Endothelial cell of umbilical vein (primary cell): ENCODE results near the gene SPEM1. TPM values are rescaled to one million over a fixed set of nuclear protein-coding genes. Genes with fewer than 3 reads are reported as not detected.

Experiments
- BruUV-seq: library from RNA; stranded (reverse); fragments of 400-500 nt; replicated peaks from 2 replicates; lab custom pipeline; 2021; lab: Mats Ljungman, UMichigan
- CTCF ChIA-PET: fragments of 300-600, 350-600 bp; sonication (Branson Sonifier 250); formaldehyde crosslinking; loops from one replicate; lab custom pipeline; 2021; ENCODE audit warnings: antibody characterized with exemption, inconsistent platforms; lab: Charles Lee
- POLR2A ChIA-PET: fragments of 300-600, 350-600 bp; sonication (Branson Sonifier 250); formaldehyde crosslinking; loops from one replicate; lab custom pipeline; 2021; ENCODE audit warnings: antibody characterized with exemption, inconsistent platforms; lab: Charles Lee
- DNase-seq: peaks from one replicate; pipeline ENCODE4 v3.0.0-alpha.2; 2011; ENCODE audit warnings: low read depth, low spot score
- FAIRE-seq: peaks from 2 replicates; lab custom pipeline; 2011; peaks lifted over from hg19 to GRCh38; lab: Jason Lieb, UNC
- H2AFZ ChIP-seq: 2 replicates; pipeline ENCODE4 v1.6.0; 2012; ENCODE audit warnings: low read depth, low read length, control low read depth, inconsistent platforms
- H3K27ac ChIP-seq: 2 replicates; pipeline ENCODE4 v1.5.1; 2011; ENCODE audit warnings: low read depth, mild to moderate bottlenecking, control low read depth, low read length, moderate library complexity; ENCODE audit not compliant: insufficient read depth
- H3K27me3 ChIP-seq, 2 experiments: 2 replicates each; pipeline versions ENCODE4 v1.6.0 to v1.6.1; 2011; ENCODE audit warnings: low read length in 2 of 2, mixed read lengths in 1 of 2; ENCODE audit not compliant: control insufficient read depth in 2 of 2, insufficient read depth in 2 of 2
- H3K36me3 ChIP-seq, 2 experiments: 2 replicates in 1 of 2; 3 replicates in 1 of 2; pipeline ENCODE4 v1.5.1; 2011; ENCODE audit warnings: low read length in 2 of 2, mild to moderate bottlenecking in 1 of 2, moderate library complexity in 1 of 2; ENCODE audit not compliant: control insufficient read depth in 2 of 2, insufficient read depth in 2 of 2; ENCODE audit errors: extremely low read depth in 1 of 2
- H3K4me1 ChIP-seq: 3 replicates; pipeline ENCODE4 v1.5.1; 2011; ENCODE audit warnings: mild to moderate bottlenecking, low read length; ENCODE audit not compliant: control insufficient read depth, insufficient read depth; ENCODE audit errors: extremely low read depth
- H3K4me2 ChIP-seq: 2 replicates; pipeline ENCODE4 v1.6.1; 2011; ENCODE audit warnings: low read length, control low read depth, mixed read lengths; ENCODE audit not compliant: insufficient read depth
- H3K4me3 ChIP-seq, 3 experiments: fragments of 200-600 bp in 1 of 3; sonication (generic), shearing (Covaris generic) in 1 of 3; replicated peaks in 1 of 3; 2 replicates each; pipeline ENCODE4 v1.5.1; 2011 to 2016; ENCODE audit warnings: control low read depth in 3 of 3, low read length in 3 of 3, mild to moderate bottlenecking in 2 of 3, inconsistent platforms in 1 of 3, low read depth in 1 of 3, moderate library complexity in 1 of 3; ENCODE audit not compliant: insufficient read depth in 1 of 3
- H3K79me2 ChIP-seq: 2 replicates; pipeline ENCODE4 v1.6.0; 2012; ENCODE audit warnings: low read length, inconsistent platforms; ENCODE audit not compliant: control insufficient read depth, insufficient read depth
- H3K9ac ChIP-seq: replicated peaks from 2 replicates; pipeline ENCODE3; 2011; ENCODE audit warnings: low read length, control low read depth; ENCODE audit not compliant: insufficient read depth; ENCODE audit errors: extremely low read depth
- H3K9me1 ChIP-seq: replicated peaks from 3 replicates; pipeline ENCODE4 v1.6.0; 2011; ENCODE audit warnings: mild to moderate bottlenecking, low read length; ENCODE audit not compliant: control insufficient read depth, insufficient read depth; ENCODE audit errors: extremely low read depth
- H3K9me3 ChIP-seq: replicated peaks from 2 replicates; pipeline ENCODE4 v1.5.1; 2012; ENCODE audit warnings: low read length, inconsistent platforms; ENCODE audit not compliant: control insufficient read depth, insufficient read depth
- H4K20me1 ChIP-seq: replicated peaks from 2 replicates; pipeline ENCODE3; 2011; ENCODE audit warnings: mild to moderate bottlenecking, low read length; ENCODE audit not compliant: control insufficient read depth, insufficient read depth; ENCODE audit errors: extremely low read depth
- GATA2 ChIP-seq: IDR thresholded peaks from 2 replicates; pipeline ENCODE4 v1.7.0; 2011; ENCODE audit warnings: low read depth, mild to moderate bottlenecking, moderate library complexity, mixed read lengths, low read length; ENCODE audit not compliant: insufficient read length, insufficient read depth
- dilution Hi-C: fragments of 300-500 bp; cut with MboI; formaldehyde crosslinking; loops from one replicate; pipeline ENCODE4 v1.15.0; 2019; ENCODE audit warnings: low sequenced_read_pairs; ENCODE audit not compliant: extremely low pct_ligation_motif_present
- intact Hi-C: fragments of 100-400 bp; cut with micrococcal nuclease; formaldehyde crosslinking; loops from one replicate; pipeline ENCODE4 v1.10.0; 2022
- polyA plus RNA-seq, 4 experiments: library from polyadenylated mRNA; depleted of rRNA in 3 of 4; stranded (reverse) in 3 of 4; unstranded in 1 of 4; fragments of >200 nt; gene quantifications; 2 replicates each; pipeline versions ENCODE4 v1.2.1 to v1.2.3, GENCODE V29; 2011 to 2012; ENCODE audit warnings: missing spikeins in 1 of 4
- total RNA-seq: library from RNA; stranded (reverse); gene quantifications from 2 replicates; pipeline ENCODE4 v1.2.3, GENCODE V29; 2021
- TF ChIP-seq, protein P1 (sequence below), 2 donors: IDR thresholded peaks; 1 replicate in 1 of 2; 2 replicates in 1 of 2; pipeline ENCODE4 v1.5.1; 2011; ENCODE audit warnings: low read length in 2 of 2, mild to moderate bottlenecking in 2 of 2, moderate library complexity in 2 of 2, control low read depth in 1 of 2, inconsistent platforms in 1 of 2, low read depth in 1 of 2; ENCODE audit not compliant: insufficient read depth in 1 of 2; ENCODE audit errors: extremely low read depth in 1 of 2

Gene SPEM1
- total and polyA plus RNA-seq, 2 donors (not counting 3 experiments of a cell fraction or from before 2014, with no cell fraction given), result not detected

DNA sequence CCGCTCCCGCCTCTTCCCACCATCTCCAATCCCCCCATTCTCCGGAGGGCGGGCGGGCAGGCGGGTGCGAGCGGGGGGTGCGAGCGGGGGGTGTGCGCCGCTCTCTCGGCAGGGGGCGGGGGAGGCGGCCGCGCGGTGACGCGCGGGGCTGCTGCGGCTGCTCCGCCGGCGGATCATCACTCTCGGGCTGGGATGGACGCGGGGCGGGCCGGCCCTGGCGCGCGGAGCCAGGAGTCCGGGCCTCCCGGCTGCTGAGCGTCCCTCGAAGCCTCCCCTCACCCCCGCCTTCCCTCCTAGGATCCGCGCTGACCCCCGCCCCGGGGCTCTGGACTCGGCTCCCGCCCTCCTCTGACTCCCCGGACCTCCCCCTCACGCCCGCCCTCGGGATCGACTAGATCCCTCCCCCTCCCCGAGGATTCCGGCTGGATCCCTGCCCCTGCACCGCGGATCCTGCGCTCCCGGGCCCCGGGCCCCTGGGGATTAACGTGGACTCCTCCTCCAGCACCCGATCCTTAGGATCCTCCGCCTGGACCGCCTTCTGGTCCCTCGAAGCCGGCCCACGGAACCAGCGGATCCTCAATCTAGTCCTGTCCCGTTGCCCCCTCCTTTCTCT is 15.3 kb upstream of the SPEM1 start:
- BruUV-seq, result TSS peak; percentile 74
- Histone ChIP-seq H3K9me1 (no peaks in the 10 kb centered on the region), H3K79me2 (peaks cover 4% of the 10 kb centered on the region), H4K20me1 (no peaks in the 10 kb centered on the region), H3K4me3 (peak overlapping the region; percentile 38 to 59 (median 52)), H3K27me3 (no peaks in the 10 kb centered on the region), H3K4me1 (peaks cover 12% of the 10 kb centered on the region), H3K9me3 (no peaks in the 10 kb centered on the region), H3K36me3 (peaks cover 0 to 11% of the 10 kb centered on the region in 2 experiments), H2AFZ (peak overlapping the region; percentile 78), H3K4me2 (peak overlapping the region; percentile 39), H3K27ac (no peak overlapping the region), H3K9ac (peak overlapping the region; percentile 41)
- TF ChIP-seq, protein P1, sequence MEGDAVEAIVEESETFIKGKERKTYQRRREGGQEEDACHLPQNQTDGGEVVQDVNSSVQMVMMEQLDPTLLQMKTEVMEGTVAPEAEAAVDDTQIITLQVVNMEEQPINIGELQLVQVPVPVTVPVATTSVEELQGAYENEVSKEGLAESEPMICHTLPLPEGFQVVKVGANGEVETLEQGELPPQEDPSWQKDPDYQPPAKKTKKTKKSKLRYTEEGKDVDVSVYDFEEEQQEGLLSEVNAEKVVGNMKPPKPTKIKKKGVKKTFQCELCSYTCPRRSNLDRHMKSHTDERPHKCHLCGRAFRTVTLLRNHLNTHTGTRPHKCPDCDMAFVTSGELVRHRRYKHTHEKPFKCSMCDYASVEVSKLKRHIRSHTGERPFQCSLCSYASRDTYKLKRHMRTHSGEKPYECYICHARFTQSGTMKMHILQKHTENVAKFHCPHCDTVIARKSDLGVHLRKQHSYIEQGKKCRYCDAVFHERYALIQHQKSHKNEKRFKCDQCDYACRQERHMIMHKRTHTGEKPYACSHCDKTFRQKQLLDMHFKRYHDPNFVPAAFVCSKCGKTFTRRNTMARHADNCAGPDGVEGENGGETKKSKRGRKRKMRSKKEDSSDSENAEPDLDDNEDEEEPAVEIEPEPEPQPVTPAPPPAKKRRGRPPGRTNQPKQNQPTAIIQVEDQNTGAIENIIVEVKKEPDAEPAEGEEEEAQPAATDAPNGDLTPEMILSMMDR (IDR thresholded peaks at IDR 0.05; ENCODE audit: extremely low read depth in 1 of 2, insufficient read depth in 1 of 2, low read depth in 1 of 2, low read length in 2 of 2), result no peak
- no peak for TF ChIP-seq GATA2
- intact Hi-C loops, result loop anchor here (1.0 to 2.0 kb wide), 5 partner anchors 11 to 282 kb away; partner anchors contain the start of genes PLSCR3, POLR2A, SENP3 and TMEM102
- ChIA-PET CTCF (interaction anchor here (0.6 to 2.9 kb wide), 11 partner anchors 11 to 282 kb away, joined by 3 to 40 read pairs (median 3); partner anchors contain the start of genes PLSCR3, TMEM102, TMEM95 and TP53), POLR2A (interaction anchor here (0.7 to 1.4 kb wide), 9 partner anchors 10 to 228 kb away, joined by 3 to 14 read pairs (median 5); partner anchors contain the start of genes MPDU1, PLSCR3, POLR2A and TMEM102)
- peak; percentile 4 for FAIRE-seq
- dilution Hi-C loops, result no loop called here
- DNase-seq, result peak; percentile 41
